Fibroblast of upper back skin (primary cell): ENCODE results near the gene RBPJ.
A peak's percentile ranks its signal among the peaks of the same experiment; 100 is the strongest.
"Not testable (repeated sequence)": the region's sequence is repeated elsewhere in the genome, so short reads cannot be mapped to it uniquely, and the experiment has no call there.

Source experiments
- DNase-seq: peaks from one replicate; pipeline ENCODE4 v3.0.0-alpha.2; 2013

Gene RBPJ

DNA sequence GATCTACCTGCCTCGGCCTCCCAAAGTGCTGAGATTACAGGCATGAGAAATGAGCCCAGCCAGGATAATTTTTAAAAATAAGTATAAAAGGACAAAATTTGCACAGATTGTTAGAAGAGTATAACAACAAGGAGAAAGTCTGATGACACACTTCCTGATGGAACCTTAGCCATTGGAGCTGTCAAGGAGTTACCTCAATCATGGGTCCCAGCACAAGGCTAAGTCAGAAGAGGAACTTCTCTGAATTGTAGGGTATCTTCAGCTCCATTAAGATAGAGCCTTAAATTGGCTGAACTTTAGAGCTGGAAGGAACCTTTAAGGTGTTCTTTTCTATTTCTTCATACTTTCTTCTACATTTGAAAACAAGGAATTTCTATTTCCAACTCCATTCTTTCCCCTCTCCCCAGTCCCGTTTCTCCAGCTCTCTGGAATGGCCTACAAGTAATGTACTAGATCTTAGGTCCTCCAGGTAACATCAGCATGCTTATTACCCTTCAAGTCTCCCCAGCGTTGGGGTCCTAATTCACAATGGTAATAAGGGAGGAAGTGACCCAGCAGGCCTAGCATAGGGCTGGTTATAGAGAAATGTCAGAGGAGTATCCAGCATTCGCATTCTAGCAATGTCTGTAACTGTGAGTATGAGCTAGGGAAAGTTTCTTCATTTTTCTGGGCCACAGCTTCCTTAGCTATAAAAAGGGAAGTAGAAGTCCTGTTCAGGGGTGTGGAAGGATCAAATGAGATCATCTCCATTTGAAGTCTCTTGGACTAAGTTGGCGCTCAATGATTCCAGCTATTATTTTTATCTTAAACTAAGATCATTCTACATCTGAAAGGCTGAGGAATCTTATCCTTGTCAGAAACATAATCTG, 18.5 kb upstream of the RBPJ start:
- DNase-seq: no peak

DNA sequence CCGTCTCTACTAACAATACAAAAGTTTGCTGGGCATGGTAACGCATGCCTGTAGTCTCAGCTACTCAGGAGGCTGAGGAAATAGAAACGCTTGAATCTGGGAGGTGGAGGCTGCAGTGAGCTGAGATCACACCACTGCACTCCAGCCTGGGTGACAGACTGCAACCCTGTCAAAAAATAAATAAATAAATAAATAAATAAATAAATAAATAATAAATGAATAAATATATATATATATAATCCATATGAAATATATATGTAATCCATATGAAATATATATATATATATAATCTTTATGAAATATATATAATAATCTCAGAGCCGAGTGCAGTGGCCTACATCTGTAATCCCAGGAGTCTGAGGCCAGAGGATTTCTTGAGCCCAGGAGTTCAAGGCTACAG, 17.8 kb upstream of the RBPJ start:
- DNase-seq: no peak

DNA sequence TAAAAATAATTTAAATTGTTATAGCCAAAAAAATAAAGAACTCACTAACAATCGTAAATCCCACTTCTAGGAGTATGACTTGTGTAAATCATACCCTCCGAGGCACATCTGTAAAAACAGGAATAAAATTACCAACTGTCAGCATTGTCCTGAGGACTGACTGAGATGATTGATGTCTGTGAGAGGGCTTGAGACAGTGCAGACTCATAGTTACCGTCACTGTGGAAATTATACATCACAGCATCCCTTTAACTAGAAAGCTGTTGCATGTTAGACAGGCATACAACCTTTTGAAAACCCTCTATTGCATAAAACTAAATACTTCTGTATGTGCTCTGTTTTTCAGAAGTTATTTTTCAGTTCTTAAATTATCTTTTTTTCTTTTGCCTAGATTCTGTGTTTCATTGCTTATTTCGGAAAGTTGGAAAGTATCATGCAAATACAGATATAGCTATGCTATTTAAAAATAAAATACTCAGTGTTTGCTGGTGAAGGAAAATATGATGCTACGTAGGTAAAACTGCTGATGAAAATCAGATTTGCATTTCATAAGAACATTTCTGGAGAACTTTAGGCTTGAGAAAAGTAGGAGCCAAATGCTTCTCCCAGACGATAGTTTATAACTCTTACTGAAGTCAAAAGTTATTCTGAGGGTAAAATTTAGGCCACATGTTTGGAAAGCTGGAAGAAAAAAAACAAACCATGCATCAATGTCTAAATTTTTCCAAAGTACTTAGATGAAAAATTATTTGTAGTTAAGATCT, 13.6 kb upstream of the RBPJ start:
- peak; percentile 44 for DNase-seq

DNA sequence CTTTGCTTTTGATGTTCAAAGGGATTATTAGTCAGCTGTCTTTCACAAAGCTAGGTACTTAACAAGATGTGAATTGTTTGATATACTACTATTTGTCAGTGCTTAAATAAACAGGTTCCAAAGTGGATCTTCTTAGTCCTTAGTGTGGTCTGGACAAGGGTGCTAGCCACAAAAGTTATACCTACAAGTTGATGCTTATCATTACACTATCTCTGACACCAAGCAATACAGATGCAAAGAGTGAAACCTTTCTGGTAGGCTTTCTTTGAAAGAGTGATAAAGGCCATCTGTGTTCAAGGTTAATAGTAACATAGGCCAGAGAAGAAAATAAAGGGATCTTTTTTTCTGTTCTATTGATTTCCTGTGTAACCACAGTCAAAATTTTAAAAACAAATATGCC, 12.2 kb upstream of the RBPJ start:
- DNase-seq: no peak

DNA sequence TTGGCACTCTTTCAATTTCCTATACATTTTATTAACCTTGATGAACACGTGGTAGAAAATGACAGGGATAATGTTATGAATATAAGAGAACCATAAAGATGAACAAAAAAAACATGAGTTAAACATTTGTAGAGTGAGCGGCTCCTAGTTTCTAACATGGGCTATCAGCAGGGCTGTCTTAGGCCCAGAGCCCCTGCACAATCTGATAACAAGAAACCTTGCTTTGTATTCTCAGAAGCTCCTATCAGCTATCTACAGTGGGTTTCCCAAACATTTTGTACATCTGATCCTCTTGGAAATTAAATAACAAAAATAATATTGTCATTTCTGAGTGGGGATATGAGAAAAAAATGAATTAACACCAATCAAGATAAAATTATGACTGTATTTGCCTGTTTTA, 10.6 kb upstream of the RBPJ start:
- no peak for DNase-seq

DNA sequence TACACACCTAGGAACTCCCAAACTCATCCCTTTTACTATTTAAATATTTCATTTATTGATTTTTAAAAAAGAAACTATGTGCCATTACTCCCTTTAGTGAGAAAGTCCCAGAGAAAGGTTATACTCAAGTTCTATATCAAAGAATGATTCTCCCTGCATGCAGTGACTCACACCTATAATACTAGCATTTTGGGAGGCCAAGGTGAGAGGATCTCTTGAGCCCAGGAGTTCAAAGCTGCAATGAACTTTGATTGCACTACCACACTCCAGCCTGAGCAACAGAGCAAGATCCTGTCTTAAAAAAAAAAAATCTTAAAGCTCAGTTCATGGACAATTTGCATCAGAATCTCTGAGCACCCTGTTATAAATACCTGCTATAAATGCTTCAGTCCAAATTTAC, 9.2 kb upstream of the RBPJ start:
- no peak for DNase-seq

DNA sequence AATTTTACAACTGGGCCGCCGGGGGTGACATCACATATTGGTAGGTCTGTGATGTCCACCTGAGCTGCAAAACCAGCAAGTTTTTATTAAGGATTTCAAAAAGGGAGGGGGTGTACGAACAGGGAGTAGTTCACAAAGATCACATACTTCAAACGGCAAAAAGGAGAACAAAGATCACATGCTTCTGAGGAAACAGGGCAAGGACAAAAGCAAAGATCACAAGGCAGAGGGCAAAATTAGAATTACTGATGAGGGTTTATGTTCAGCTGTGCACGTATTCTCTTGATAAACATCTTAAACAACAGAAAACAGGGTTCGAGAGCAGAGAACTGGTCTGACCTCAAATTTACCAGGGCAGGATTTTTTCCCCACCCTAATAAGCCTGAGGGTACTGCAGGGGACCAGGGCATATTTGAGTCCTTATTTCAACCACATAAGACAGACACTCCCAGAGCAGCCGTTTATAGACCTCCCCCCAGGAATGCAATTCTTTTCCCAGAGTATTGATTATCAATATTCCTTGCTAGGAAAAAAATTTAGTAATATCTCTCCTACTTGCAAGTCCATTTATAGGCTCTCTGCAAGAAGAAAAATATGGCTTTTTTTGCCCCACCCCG, 5.4 kb upstream of the RBPJ start:
- not testable (repeated sequence) for DNase-seq

DNA sequence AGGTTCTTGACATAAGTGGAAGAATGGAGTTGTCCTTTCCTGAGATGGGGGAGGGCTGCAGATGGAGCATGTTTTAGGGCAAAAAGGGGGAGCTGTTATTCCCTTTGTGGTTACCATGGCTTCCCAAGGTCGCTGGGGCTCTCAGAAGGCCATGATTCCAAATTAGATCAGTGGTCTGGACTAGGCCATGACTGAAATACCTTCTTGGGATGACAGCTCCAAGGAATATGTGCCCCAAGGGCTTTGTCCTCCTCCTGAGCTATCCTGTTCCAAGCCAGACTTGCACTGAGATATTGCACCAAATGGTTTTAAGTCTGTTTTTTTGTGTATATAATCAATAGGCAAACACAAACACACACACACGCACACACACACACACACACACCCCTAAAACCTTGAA, 3.0 kb upstream of the RBPJ start:
- DNase-seq: no peak

DNA sequence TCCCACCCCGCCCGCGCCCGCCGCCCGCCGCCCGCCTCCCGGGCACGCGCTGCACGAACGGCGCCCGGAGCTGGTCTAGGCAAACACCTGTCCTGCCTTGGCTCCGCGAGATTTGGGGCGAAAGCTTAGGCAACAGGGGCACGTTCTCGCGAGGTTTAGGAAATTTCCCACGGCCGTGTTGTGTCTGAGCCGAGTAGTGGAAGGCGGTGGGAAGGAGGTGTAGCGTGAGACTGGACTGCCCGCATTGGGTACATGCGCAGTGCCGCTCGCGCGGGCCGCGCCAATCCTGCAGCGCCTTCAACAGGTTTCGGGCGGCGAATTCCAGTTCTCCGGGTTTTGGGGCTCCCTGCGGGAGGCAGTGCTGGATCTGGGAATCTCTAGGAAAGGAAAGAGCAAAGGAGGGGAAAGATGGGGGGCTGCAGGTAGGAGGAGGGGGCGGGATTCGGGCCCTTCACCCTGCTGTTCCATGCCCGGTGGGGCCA, 1.3 kb upstream of the RBPJ start:
- peak; percentile 100 for DNase-seq

DNA sequence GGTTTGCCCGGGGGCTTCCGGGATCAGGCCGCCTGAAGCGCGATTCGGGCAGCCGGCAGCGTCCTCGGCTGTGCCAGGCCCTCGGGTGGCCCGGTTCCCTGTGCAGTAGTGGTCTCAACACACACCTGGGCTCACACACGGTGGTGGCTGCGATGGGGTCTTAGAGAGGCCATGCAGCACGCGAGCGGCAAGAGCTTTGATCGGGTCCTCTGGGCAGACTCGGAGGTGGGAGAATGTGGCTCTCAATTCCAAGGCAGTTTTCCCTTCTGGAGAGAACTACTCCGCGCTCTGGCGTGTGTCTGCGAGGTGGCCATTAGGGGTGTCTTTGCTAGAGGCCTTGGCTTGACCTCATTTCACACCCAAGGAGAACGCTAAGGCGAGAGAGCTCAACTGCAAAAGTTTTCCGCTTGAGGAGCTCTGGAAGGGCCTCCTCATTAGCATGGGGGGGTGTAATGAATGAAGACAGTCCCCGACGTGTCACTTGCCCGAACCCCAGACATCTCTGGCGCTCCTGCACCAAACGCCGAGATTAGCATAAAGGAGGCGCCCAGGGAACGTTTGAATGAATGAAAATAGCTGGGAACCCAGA, 771 bp upstream of the RBPJ start:
- DNase-seq: no peak

DNA sequence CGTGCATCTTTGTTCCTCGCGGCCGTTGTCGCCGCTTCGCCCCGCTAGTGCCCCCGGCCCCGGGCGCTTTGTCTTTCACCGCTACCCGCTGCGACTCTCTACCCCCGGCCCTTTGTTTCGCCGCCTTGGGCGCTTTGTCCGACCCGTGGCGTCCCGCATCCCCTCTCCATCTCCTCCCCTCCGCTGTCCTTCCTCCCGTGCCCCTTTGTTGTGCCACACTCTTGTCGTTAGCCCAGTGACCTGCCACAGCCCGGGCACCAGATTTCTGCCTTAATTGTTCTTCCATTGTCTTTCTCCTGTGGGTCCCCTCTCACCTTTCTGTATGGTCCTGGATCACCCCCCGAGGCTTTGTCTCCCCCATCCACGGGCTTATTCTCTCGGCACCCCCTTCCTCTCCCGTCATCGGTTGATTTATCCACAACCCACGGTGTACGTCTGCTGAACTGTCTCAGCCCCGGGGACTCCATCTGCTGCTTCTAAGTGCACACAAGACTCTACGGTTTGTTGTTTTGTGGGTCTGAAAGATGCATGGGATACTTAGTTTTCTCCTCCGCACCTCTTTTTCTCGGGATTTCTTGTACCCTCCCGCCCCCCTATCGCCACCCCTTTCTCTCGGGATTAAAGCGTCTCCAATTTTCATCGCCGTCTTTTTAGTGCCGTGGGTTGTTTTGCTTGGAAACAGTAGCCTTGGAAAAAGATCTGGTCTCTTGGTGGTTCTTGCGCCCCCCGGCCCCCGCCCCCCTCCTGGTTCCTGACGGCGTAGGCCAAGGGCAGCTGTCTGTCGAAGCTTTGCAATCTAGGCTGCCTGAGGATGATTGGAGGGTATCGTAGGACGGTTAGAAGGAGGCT, 783 bp downstream of the RBPJ start:
- DNase-seq: no peak

DNA sequence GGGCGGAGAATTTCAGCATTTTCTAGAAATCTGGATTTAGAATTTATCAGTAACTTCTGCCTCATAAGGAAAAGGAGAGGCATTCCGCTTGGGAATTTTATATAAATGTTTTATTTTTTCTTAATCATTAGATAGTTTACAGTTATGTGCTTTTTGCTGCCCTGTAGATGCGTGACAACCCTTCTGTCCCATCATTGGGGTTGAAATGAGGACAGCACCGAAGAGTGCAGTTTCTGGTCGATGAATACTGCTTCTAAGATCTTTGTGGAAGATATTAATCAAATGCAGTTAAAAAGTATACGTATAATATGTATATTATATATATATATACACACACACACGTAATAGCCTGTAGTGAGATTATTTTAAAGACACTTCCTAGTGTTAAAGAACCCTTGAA, 1.5 kb downstream of the RBPJ start:
- DNase-seq: no peak

DNA sequence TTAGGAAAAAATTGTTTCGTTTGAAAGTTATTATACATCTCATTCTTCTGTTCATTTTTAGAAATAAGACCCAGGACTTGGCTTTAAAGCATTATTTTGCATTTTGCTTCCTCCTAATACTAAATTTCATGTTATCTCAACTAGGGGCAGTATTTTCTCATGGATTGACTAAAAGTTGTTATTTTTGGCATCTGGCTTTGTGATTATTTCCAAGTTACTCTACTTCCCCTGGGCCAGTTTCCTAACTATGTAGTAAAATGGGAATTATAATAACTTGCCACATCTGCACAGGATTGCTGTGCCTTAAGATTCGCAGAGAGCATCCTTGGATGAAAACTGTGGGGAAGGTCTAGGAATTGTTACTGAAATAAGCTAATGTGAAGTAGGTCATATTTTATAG, 3.0 kb downstream of the RBPJ start:
- peak; percentile 49 for DNase-seq

DNA sequence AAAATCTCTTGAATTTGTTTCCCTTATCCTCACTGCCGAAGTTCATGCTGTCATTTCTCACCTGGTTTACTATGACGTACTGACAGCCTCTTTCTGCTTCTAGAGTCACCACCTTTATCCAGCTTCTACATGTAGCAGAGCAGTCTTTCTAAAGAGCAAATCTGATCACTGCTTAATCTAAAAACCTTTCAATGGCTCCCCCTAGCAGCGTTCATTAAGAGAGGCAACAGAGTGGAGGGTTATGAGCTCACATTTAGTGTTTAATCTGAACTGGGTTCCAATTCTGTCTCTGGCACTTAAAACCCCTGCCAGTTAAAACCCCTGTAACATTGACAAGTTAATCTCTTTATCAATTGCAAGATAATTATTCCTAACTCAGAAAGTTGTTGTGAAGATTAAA, 4.4 kb downstream of the RBPJ start:
- DNase-seq: peak; percentile 64

DNA sequence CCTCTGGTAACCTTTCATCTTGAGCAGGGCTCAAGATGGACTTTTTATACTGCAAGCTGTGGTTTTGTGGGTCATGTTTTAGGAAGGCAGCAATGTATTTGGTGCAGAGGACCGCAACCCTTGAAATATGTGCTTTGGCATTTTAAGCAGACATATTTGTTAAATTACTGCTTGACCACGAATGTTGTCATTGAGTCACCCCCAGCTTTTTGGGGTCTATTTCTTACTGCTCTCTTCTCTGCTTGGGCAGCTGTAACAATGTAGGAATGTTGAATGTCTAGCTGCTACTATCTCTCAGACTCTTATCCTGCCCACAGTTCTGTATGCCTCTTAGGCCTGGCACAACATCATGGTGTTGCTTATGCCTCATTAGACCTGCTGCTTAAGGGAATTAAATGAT, 6.0 kb downstream of the RBPJ start:
- peak; percentile 96 for DNase-seq

DNA sequence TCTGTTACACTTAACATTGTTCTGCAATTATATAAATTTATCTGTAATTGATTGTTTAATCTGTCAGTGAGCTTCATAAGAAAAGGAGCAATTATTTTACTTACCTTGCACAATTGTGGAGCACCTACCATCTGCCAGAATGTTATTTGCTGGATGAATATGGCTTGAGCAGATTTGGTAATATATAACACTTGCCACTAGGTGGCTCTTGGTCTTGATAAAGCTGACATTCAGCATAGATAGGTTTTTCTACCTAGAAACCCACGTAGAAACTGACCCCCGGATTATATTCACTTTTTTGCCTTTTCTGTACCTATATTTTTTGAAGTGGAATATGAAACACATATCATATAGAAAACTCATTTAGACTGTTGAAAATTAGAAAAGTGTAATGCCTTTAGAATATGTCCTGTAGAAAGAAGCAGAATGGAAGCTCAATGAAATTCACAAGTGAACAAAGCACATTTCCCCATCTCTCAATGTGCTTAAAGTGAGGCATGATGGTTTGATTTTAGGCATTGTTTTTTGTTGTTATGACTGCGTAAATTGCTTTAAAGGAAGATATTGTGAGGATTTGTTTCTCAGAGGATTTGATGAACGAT, 9.5 kb downstream of the RBPJ start:
- peak; percentile 63 for DNase-seq

DNA sequence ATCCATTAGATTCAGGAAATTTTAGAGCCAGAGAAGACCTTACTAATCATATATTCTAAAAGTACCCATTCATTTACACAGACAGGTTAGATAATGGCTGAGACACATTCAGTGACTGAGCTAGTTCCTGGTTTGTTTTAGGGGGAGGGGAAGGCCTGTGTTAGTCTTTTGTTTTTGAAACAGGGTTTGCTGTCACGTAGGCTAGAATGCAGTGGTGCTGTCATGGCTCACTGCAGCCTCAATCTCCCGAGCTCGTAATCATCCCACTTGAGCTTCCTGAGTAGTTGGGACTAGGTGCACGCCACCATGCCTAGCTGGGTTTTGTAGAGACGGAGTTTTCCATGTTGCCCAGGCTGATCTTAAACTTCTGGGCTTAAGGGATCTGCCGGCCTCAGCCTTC, 10.1 kb downstream of the RBPJ start:
- no peak for DNase-seq

DNA sequence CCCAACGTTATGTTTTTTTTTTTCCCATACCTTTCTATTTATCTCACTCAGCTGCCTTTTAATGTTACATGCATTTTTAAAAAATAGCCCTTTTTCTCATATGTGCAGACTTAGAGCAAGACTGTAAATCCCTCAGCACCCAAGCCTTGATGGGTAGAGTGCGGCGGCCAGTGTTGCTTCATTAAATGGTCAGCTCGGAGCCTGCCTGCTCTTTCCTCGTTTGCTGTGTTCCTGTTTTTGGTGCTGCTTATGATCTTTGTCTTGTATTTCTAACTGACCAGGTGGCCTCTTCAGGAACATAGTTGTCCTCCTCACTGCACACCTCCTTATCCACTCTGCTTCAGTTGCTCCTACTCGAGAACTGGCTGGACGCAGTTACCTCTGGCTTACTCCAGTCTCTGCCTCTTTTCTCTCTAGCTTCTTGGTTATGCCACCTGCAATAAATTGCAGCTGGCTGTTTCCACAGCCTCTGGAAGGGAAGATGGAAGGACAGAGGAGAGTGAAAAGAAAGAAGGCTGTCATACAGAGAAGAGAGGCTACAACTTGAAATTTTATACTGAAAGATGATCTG, 10.7 kb downstream of the RBPJ start:
- DNase-seq: no peak

DNA sequence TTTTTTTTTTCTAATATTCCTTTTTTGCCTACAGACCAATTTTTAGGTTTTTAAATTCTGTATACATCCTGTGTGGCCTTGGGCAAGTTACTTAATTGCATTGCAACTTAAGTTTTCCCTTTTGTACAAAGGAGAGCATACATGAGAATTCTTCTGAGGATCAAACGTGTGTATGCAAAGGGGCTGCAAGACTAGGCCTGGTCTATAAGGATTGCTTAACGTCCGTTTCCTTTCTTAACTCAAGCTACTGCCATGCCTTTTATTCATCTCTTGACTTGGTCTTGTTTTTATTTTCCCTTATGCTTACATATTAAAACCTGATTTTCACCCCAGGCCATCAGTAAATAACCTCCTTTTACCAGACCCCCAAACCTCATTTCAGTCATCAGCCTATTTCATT, 13.6 kb downstream of the RBPJ start:
- no peak for DNase-seq

DNA sequence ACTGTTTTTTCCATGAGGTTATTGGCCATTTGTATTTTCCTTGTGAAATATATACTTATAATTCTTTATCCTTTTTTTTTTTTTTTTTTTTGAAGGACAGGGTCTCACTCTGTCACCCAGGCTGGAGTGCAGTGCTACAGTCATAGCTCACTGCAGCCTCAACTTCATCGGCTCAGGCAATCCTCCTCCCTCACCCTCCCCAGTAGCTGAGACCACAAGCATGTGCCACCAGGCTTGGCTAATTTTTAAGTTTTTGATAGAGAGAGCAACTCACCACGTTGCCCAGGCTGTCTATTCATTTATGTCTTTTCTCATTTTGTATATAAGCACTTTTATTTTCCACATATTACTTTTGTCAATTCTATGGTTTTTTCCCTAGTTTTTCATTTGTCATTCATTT, 16.8 kb downstream of the RBPJ start:
- no peak for DNase-seq

DNA sequence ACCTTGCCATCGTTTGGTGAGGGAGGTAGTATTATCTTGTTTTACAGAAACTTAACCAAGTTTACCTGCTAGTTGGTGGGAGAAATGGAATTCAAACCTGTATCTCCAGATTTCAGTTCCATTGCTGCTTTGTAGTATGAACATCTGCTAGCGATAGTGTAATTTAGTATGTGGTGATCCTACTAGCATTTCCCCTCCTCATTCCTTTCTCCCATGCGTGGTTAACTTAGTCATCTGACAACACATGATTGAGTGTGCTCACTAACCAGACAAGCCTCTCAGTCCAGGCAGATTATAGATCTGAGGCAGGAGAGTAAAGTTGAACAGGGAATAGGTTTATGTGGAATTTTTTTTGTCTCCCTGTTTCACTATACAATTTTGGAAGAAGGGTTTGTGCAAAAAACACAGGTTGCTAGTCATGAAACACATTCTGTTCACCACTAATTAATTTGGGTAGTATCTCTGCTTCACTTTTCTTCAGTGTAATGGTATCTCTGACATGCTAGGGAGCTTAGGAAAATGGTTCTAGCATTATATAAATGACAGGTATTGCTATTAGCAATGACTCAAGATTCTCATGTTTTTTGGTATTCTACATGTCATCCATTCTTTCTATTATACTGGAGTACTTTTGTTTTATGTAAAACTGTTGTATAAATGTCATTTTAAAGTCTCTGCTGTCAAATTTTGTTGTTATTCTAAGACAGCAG, 21.7 kb downstream of the RBPJ start:
- DNase-seq: peak; percentile 93
